RWPE2 (cell line): ENCODE measurements around the gene TIMM8B.

ENCODE experiments used
- ATAC-seq: fragments of 200-7000 bp; cut with Tn5 transposase; 3 replicates; pipeline ENCODE4 v1.9.1; 2021; ENCODE audit warnings: low read depth
- DNase-seq: peaks from one replicate; pipeline ENCODE4 v3.0.0-alpha.2; 2020; ENCODE audit warnings: low spot score
- H3K27ac ChIP-seq: fragments of 450-650 bp; 2 replicates; pipeline ENCODE4 v1.5.1; 2017; ENCODE audit warnings: mild to moderate bottlenecking; ENCODE audit not compliant: poor library complexity, severe bottlenecking
- H3K27me3 ChIP-seq: fragments of 250-450 bp; sonication (Bioruptor Pico); 2 replicates; pipeline ENCODE4 v1.5.1; 2021; ENCODE audit warnings: mild to moderate bottlenecking, moderate library complexity; ENCODE audit not compliant: insufficient read depth, poor library complexity, severe bottlenecking
- H3K36me3 ChIP-seq: fragments of 250-450 bp; sonication (Bioruptor Pico); 2 replicates; pipeline ENCODE4 v1.5.1; 2020; ENCODE audit warnings: low read depth, mild to moderate bottlenecking, moderate library complexity
- H3K4me1 ChIP-seq: fragments of 250-450 bp; sonication (Bioruptor Pico); 2 replicates; pipeline ENCODE4 v1.5.1; 2021; ENCODE audit warnings: mild to moderate bottlenecking, moderate library complexity; ENCODE audit not compliant: insufficient read depth, poor library complexity, severe bottlenecking
- H3K4me3 ChIP-seq: fragments of 250-450 bp; sonication (Bioruptor Pico); 2 replicates; pipeline ENCODE4 v1.5.1; 2021; ENCODE audit warnings: mild to moderate bottlenecking, moderate library complexity; ENCODE audit not compliant: severe bottlenecking
- H3K9me3 ChIP-seq: fragments of 250-450 bp; sonication (Bioruptor Pico); 2 replicates; pipeline ENCODE4 v1.5.1; 2021; ENCODE audit warnings: mild to moderate bottlenecking, moderate library complexity; ENCODE audit not compliant: severe bottlenecking
- CTCF ChIP-seq: fragments of 450-650 bp; IDR thresholded peaks from one replicate; pipeline ENCODE4 v1.5.1; 2017; ENCODE audit warnings: mild to moderate bottlenecking, moderate library complexity; ENCODE audit not compliant: poor library complexity, severe bottlenecking

The TIMM8B gene

DNA sequence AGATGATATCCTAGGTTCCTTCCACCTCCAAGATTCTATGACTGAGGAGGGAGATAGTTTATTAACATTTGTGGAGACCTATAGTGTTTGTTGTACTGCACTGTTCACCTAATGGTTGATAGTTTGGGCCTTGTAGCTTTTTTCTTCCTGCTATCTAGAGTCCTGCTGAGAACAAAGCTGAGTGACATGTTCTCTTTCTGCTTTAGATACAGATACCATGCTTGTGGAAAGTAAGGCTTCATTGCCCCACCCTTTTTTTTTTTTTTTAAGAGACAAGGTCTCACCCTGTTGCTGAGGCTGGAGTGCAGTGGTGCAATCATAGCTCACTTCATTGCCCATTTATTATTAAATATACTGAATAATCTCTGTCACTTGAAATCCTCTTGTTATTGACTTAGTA lies 49.0 kb downstream of the TIMM8B start:
- peaks cover 8% of the 10 kb centered on the region for H3K4me1 ChIP-seq
- H3K27me3 ChIP-seq = no peaks in the 10 kb centered on the region
- no peaks in the 10 kb centered on the region for H3K9me3 ChIP-seq
- no peak overlapping the region for H3K4me3 ChIP-seq
- no peak overlapping the region for H3K27ac ChIP-seq
- peaks cover 83% of the 10 kb centered on the region for H3K36me3 ChIP-seq
- TF ChIP-seq CTCF = no peak
- DNase-seq = no peak
- no peak for ATAC-seq
